WTC11 (cell line): Measurements from ENCODE around the gene DNA2. TPM values are rescaled to one million over a fixed set of nuclear protein-coding genes. Genes with fewer than 3 reads are reported as not detected.

Source experiments
- ATAC-seq: fragments of 200-7000 bp; cut with Tn5 transposase; 2 replicates; pipeline ENCODE4 v1.10.0; 2021; ENCODE audit warnings: mild to moderate bottlenecking, moderate library complexity
- CTCF ChIA-PET: fragments of 300-600 bp; sonication (Branson Sonifier 250); formaldehyde crosslinking; loops from one replicate; lab custom pipeline; 2021; ENCODE audit warnings: antibody characterized with exemption; lab: Charles Lee
- POLR2A ChIA-PET: fragments of 350-600 bp; sonication (Branson Sonifier 250); formaldehyde crosslinking; loops from one replicate; lab custom pipeline; 2021; ENCODE audit warnings: antibody characterized with exemption; lab: Charles Lee
- DNase-seq: peaks from one replicate; pipeline ENCODE4 v3.0.0; 2021; ENCODE audit warnings: low spot score
- H3K27ac Mint-ChIP-seq: 2 replicates; pipeline ENCODE4 v1.8.0; 2021; ENCODE audit warnings: mixed read lengths
- H3K27me3 Mint-ChIP-seq: 2 replicates; pipeline ENCODE4 v1.8.0; 2021; ENCODE audit warnings: low read depth, mild to moderate bottlenecking, moderate library complexity, mixed read lengths
- H3K36me3 Mint-ChIP-seq: 2 replicates; pipeline ENCODE4 v1.8.0; 2021; ENCODE audit warnings: mixed read lengths
- H3K4me1 Mint-ChIP-seq: 2 replicates; pipeline ENCODE4 v1.8.0; 2022; ENCODE audit warnings: mixed read lengths
- H3K4me3 Mint-ChIP-seq: 2 replicates; pipeline ENCODE4 v1.8.0; 2021; ENCODE audit warnings: mild to moderate bottlenecking, moderate library complexity, mixed read lengths
- H3K9me3 Mint-ChIP-seq: 2 replicates; pipeline ENCODE4 v1.8.0; 2021; ENCODE audit warnings: mixed read lengths
- ATF1 ChIP-seq: sonication (generic); formaldehyde crosslinking; IDR thresholded peaks from 2 replicates; pipeline ENCODE4 v1.8.1; 2023; ENCODE audit warnings: mild to moderate bottlenecking, moderate library complexity, missing genetic modification reagents
- FOXJ3 ChIP-seq: sonication (generic); formaldehyde crosslinking; IDR thresholded peaks from 2 replicates; pipeline ENCODE4 v1.9.0; 2021; ENCODE audit warnings: missing genetic modification reagents, mild to moderate bottlenecking, borderline replicate concordance
- FOXP1 ChIP-seq: sonication (generic); formaldehyde crosslinking; IDR thresholded peaks from 2 replicates; pipeline ENCODE4 v1.8.0; 2022; ENCODE audit warnings: missing genetic modification reagents, mild to moderate bottlenecking, moderate library complexity, borderline replicate concordance
- GABPB1 ChIP-seq: sonication (generic); formaldehyde crosslinking; IDR thresholded peaks from 2 replicates; pipeline ENCODE4 v1.8.1; 2023; ENCODE audit warnings: mild to moderate bottlenecking, missing genetic modification reagents
- NFATC4 ChIP-seq: fragments of 250-450 bp; sonication (Bioruptor Pico); IDR thresholded peaks from 2 replicates; pipeline ENCODE4 v1.9.0; 2021; ENCODE audit warnings: mild to moderate bottlenecking
- NR1H2 ChIP-seq: sonication (generic); formaldehyde crosslinking; IDR thresholded peaks from 2 replicates; pipeline ENCODE4 v1.9.0; 2021; ENCODE audit warnings: mild to moderate bottlenecking, moderate library complexity, missing genetic modification reagents
- RELA ChIP-seq: sonication (generic); formaldehyde crosslinking; IDR thresholded peaks from 2 replicates; pipeline ENCODE4 v1.8.1; 2022; ENCODE audit warnings: missing genetic modification reagents, mild to moderate bottlenecking, borderline replicate concordance
- SMAD3 ChIP-seq: sonication (generic); formaldehyde crosslinking; IDR thresholded peaks from 2 replicates; pipeline ENCODE4 v1.8.0; 2022; ENCODE audit warnings: missing genetic modification reagents, mild to moderate bottlenecking, borderline replicate concordance
- ZNF138 ChIP-seq: sonication (generic); formaldehyde crosslinking; conservative IDR thresholded peaks from 2 replicates; pipeline ENCODE4 v1.8.1; 2022; ENCODE audit warnings: mild to moderate bottlenecking, moderate library complexity, missing genetic modification reagents
- ZNF232 ChIP-seq: sonication (generic); formaldehyde crosslinking; IDR thresholded peaks from 2 replicates; pipeline ENCODE4 v1.8.0; 2022; ENCODE audit warnings: mild to moderate bottlenecking, missing genetic modification reagents
- ZNF263 ChIP-seq: sonication (generic); formaldehyde crosslinking; IDR thresholded peaks from 2 replicates; pipeline ENCODE4 v1.8.1; 2022; ENCODE audit warnings: low read depth, mild to moderate bottlenecking, moderate library complexity, missing genetic modification reagents
- total RNA-seq: library from RNA; stranded (reverse); gene quantifications from 3 replicates; pipeline ENCODE4 v1.2.3, GENCODE V29; 2021
- TF ChIP-seq, protein P1 (sequence below): sonication (generic); formaldehyde crosslinking; IDR thresholded peaks from 2 replicates; pipeline ENCODE4 v1.8.0; 2023; ENCODE audit warnings: missing genetic modification reagents, mild to moderate bottlenecking, borderline replicate concordance
- TF ChIP-seq, protein P2 (sequence below): fragments of 250-450 bp; sonication (Bioruptor Pico); IDR thresholded peaks from 2 replicates; pipeline ENCODE4 v1.9.0; 2021; ENCODE audit warnings: moderate library complexity, mild to moderate bottlenecking, inconsistent platforms, borderline replicate concordance
- TF ChIP-seq, protein P3 (sequence below): fragments of 250-450 bp; sonication (Bioruptor Pico); IDR thresholded peaks from 2 replicates; pipeline ENCODE4 v1.9.0; 2021; ENCODE audit warnings: mild to moderate bottlenecking, borderline replicate concordance
- TF ChIP-seq, protein P4 (sequence below): sonication (generic); formaldehyde crosslinking; IDR thresholded peaks from 2 replicates; pipeline ENCODE4 v1.8.1; 2022; ENCODE audit warnings: mild to moderate bottlenecking, missing genetic modification reagents, moderate library complexity, borderline replicate concordance
- TF ChIP-seq, protein P5 (sequence below): fragments of 250-450 bp; sonication (Bioruptor Pico); IDR thresholded peaks from 2 replicates; pipeline ENCODE4 v1.8.0; 2021; ENCODE audit warnings: mild to moderate bottlenecking
- TF ChIP-seq, protein P6 (sequence below): sonication (generic); formaldehyde crosslinking; IDR thresholded peaks from 2 replicates; pipeline ENCODE4 v1.8.1; 2023; ENCODE audit warnings: mild to moderate bottlenecking, missing genetic modification reagents, moderate library complexity
- TF ChIP-seq, protein P7 (sequence below): sonication (generic); formaldehyde crosslinking; IDR thresholded peaks from 2 replicates; pipeline ENCODE4 v1.8.1; 2023; ENCODE audit warnings: mild to moderate bottlenecking, missing genetic modification reagents, moderate library complexity

Gene DNA2
- total RNA-seq, 1 experiment from 2014 or later: 46.3 TPM

DNA sequence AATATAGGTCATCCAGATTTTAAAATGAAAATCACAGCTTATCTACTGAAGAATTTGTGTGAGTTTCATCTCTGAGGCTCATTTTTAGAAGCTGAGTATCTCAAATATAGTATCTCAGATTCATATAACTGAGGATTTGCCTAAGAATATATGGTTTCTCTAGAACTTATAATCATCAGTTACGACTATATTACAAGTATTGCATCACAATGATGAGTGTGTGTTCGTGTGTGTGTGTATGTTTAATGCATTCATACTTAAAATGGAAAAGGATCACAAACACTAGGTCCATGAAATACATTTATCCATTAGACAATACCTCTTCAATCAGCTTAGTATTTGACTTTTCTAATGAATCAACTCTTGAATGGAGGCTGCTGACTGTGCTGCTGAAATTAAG, 86.0 kb downstream of the DNA2 start (continued):
- no peak for TF ChIP-seq FOXP1 (CRISPR knock-in tag)
- TF ChIP-seq, protein P1, sequence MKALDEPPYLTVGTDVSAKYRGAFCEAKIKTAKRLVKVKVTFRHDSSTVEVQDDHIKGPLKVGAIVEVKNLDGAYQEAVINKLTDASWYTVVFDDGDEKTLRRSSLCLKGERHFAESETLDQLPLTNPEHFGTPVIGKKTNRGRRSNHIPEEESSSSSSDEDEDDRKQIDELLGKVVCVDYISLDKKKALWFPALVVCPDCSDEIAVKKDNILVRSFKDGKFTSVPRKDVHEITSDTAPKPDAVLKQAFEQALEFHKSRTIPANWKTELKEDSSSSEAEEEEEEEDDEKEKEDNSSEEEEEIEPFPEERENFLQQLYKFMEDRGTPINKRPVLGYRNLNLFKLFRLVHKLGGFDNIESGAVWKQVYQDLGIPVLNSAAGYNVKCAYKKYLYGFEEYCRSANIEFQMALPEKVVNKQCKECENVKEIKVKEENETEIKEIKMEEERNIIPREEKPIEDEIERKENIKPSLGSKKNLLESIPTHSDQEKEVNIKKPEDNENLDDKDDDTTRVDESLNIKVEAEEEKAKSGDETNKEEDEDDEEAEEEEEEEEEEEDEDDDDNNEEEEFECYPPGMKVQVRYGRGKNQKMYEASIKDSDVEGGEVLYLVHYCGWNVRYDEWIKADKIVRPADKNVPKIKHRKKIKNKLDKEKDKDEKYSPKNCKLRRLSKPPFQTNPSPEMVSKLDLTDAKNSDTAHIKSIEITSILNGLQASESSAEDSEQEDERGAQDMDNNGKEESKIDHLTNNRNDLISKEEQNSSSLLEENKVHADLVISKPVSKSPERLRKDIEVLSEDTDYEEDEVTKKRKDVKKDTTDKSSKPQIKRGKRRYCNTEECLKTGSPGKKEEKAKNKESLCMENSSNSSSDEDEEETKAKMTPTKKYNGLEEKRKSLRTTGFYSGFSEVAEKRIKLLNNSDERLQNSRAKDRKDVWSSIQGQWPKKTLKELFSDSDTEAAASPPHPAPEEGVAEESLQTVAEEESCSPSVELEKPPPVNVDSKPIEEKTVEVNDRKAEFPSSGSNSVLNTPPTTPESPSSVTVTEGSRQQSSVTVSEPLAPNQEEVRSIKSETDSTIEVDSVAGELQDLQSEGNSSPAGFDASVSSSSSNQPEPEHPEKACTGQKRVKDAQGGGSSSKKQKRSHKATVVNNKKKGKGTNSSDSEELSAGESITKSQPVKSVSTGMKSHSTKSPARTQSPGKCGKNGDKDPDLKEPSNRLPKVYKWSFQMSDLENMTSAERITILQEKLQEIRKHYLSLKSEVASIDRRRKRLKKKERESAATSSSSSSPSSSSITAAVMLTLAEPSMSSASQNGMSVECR (CRISPR knock-in tag): no peak
- TF ChIP-seq, protein P2, sequence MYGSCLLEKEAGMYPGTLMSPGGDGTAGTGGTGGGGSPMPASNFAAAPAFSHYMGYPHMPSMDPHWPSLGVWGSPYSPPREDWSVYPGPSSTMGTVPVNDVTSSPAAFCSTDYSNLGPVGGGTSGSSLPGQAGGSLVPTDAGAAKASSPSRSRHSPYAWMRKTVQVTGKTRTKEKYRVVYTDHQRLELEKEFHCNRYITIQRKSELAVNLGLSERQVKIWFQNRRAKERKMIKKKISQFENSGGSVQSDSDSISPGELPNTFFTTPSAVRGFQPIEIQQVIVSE (CRISPR knock-in tag): no peak
- TF ChIP-seq, protein P3, sequence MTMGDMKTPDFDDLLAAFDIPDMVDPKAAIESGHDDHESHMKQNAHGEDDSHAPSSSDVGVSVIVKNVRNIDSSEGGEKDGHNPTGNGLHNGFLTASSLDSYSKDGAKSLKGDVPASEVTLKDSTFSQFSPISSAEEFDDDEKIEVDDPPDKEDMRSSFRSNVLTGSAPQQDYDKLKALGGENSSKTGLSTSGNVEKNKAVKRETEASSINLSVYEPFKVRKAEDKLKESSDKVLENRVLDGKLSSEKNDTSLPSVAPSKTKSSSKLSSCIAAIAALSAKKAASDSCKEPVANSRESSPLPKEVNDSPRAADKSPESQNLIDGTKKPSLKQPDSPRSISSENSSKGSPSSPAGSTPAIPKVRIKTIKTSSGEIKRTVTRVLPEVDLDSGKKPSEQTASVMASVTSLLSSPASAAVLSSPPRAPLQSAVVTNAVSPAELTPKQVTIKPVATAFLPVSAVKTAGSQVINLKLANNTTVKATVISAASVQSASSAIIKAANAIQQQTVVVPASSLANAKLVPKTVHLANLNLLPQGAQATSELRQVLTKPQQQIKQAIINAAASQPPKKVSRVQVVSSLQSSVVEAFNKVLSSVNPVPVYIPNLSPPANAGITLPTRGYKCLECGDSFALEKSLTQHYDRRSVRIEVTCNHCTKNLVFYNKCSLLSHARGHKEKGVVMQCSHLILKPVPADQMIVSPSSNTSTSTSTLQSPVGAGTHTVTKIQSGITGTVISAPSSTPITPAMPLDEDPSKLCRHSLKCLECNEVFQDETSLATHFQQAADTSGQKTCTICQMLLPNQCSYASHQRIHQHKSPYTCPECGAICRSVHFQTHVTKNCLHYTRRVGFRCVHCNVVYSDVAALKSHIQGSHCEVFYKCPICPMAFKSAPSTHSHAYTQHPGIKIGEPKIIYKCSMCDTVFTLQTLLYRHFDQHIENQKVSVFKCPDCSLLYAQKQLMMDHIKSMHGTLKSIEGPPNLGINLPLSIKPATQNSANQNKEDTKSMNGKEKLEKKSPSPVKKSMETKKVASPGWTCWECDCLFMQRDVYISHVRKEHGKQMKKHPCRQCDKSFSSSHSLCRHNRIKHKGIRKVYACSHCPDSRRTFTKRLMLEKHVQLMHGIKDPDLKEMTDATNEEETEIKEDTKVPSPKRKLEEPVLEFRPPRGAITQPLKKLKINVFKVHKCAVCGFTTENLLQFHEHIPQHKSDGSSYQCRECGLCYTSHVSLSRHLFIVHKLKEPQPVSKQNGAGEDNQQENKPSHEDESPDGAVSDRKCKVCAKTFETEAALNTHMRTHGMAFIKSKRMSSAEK (CRISPR knock-in tag): no peak
- TF ChIP-seq, protein P4, sequence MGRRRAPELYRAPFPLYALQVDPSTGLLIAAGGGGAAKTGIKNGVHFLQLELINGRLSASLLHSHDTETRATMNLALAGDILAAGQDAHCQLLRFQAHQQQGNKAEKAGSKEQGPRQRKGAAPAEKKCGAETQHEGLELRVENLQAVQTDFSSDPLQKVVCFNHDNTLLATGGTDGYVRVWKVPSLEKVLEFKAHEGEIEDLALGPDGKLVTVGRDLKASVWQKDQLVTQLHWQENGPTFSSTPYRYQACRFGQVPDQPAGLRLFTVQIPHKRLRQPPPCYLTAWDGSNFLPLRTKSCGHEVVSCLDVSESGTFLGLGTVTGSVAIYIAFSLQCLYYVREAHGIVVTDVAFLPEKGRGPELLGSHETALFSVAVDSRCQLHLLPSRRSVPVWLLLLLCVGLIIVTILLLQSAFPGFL (CRISPR knock-in tag): no peak
- no peak for TF ChIP-seq ZNF138 (CRISPR knock-in tag)
- TF ChIP-seq, protein P5, sequence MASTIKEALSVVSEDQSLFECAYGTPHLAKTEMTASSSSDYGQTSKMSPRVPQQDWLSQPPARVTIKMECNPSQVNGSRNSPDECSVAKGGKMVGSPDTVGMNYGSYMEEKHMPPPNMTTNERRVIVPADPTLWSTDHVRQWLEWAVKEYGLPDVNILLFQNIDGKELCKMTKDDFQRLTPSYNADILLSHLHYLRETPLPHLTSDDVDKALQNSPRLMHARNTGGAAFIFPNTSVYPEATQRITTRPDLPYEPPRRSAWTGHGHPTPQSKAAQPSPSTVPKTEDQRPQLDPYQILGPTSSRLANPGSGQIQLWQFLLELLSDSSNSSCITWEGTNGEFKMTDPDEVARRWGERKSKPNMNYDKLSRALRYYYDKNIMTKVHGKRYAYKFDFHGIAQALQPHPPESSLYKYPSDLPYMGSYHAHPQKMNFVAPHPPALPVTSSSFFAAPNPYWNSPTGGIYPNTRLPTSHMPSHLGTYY (CRISPR knock-in tag): no peak
- no peak for TF ChIP-seq NR1H2
- TF ChIP-seq SMAD3 (CRISPR knock-in tag): no peak
- TF ChIP-seq ZNF263: no peak

DNA sequence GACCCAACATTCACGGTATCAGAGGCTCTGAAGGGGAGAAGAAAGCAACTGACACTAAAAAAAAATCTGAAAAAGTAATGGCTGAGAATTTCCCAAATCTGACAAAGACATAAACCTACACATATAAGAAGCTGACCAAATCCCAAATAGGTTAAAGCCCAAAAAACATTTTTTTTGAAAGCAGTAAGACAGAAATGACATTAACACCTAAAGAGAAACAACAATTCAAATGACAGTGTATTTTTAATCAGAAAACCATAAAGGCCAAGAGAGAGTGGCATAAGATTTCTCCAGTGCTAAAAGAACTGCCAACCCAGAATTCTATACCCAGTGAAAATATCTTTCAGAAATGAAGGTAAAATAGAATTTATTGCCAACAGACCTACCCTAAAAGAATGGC, 100.2 kb downstream of the DNA2 start:
- POLR2A ChIA-PET: no interaction called here
- peaks cover 37% of the 10 kb centered on the region for H3K36me3 Mint-ChIP-seq

More for the DNA sequence above, 100.2 kb downstream of the DNA2 start:
- TF ChIP-seq, protein P6, sequence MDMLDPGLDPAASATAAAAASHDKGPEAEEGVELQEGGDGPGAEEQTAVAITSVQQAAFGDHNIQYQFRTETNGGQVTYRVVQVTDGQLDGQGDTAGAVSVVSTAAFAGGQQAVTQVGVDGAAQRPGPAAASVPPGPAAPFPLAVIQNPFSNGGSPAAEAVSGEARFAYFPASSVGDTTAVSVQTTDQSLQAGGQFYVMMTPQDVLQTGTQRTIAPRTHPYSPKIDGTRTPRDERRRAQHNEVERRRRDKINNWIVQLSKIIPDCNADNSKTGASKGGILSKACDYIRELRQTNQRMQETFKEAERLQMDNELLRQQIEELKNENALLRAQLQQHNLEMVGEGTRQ (CRISPR knock-in tag): no peak
- TF ChIP-seq FOXJ3 (CRISPR knock-in tag): no peak
- TF ChIP-seq ZNF232 (CRISPR knock-in tag): no peak
- TF ChIP-seq RELA: no peak
- TF ChIP-seq ATF1 (CRISPR knock-in tag): no peak
- no peak for TF ChIP-seq GABPB1
- TF ChIP-seq, protein P7, sequence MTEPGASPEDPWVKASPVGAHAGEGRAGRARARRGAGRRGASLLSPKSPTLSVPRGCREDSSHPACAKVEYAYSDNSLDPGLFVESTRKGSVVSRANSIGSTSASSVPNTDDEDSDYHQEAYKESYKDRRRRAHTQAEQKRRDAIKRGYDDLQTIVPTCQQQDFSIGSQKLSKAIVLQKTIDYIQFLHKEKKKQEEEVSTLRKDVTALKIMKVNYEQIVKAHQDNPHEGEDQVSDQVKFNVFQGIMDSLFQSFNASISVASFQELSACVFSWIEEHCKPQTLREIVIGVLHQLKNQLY (CRISPR knock-in tag): no peak
- TF ChIP-seq NFATC4 (CRISPR knock-in tag): no peak
- Mint-ChIP-seq H3K4me3 (no peak overlapping the region), H3K4me1 (no peaks in the 10 kb centered on the region), H3K27me3 (no peaks in the 10 kb centered on the region), H3K9me3 (peaks cover 25% of the 10 kb centered on the region), H3K27ac (no peak overlapping the region)
- no peak for DNase-seq
- CTCF ChIA-PET: interaction anchor here (0.7 kb wide), 1 partner anchor 26 kb away, joined by 3 read pairs; no protein-coding TSS in a partner anchor
- ATAC-seq: no peak
